ENCODE measurements around the gene RHBDL1. TPM values are rescaled to one million over a fixed set of nuclear protein-coding genes. Genes with fewer than 3 reads are reported as not detected.

RHBDL1 gene
- total RNA-seq, 3 donors from 2014 or later (not counting 1 experiment from before 2014, with no cell fraction given), result 2.9 to 4.2 (median 4.2) TPM

- Mint-ChIP-seq H3K4me1 (peaks cover 0 to 5% of the 10 kb centered on the region in 2 donors), H3K4me3 (peak within 1 kb of the TSS; percentile 83), H3K27me3 (ENCODE audit: low read depth in 2 of 2) (no peaks in the 10 kb centered on the region), H3K36me3 (no peaks in the 10 kb centered on the region), H3K9me3 (no peaks in the 10 kb centered on the region), H3K27ac (peak within 1 kb of the TSS; percentile 72 to 88)
- WGBS (ENCODE audit: insufficient coverage), result under 1% methylated on average over 78 of the region's 78 CpGs
- H3K4me1 ChIP-seq (ENCODE audit: control insufficient read depth, insufficient read depth, low read length), result peaks cover 21% of the 10 kb centered on the region
- peak; percentile 94 to 95 for DNase-seq
- intact Hi-C loops (cut with micrococcal nuclease), result no loop called here
- no peaks in the 10 kb centered on the region for H3K9me3 ChIP-seq (ENCODE audit: control insufficient read depth, insufficient read depth, low read length)
- H3K27ac ChIP-seq (ENCODE audit: low read length), result peak within 1 kb of the TSS; percentile 65
- H3K27me3 ChIP-seq (ENCODE audit: control insufficient read depth, insufficient read depth, low read length), result no peaks in the 10 kb centered on the region
- peak; percentile 98 to 100 (median 98) for ATAC-seq
- TF ChIP-seq CTCF (IDR thresholded peaks at IDR 0.05), result peak; percentile 76
- H3K36me3 ChIP-seq (ENCODE audit: control insufficient read depth, insufficient read depth, low read length), result peaks cover 24% of the 10 kb centered on the region
- H3K4me3 ChIP-seq (ENCODE audit: low read length), result peak within 1 kb of the TSS; percentile 66
These were observed 7.5 kb upstream of the RHBDL1 start, which contains the start of gene RHOT2 for GRCh38 chr16:667780-668518. RHOT2 (plus strand) TSS chr16:668132; CDS start chr16:668200, 68 bp downstream.

- Mint-ChIP-seq H3K4me3 (peak overlapping the region; percentile 77), H3K27ac (peak overlapping the region in 1 of 2 donors; percentile 69), H3K36me3 (no peaks in the 10 kb centered on the region), H3K4me1 (peaks cover 0 to 5% of the 10 kb centered on the region in 2 donors), H3K27me3 (ENCODE audit: low read depth in 2 of 2) (no peaks in the 10 kb centered on the region), H3K9me3 (no peaks in the 10 kb centered on the region)
- H3K4me1 ChIP-seq (ENCODE audit: control insufficient read depth, insufficient read depth, low read length), result peaks cover 21% of the 10 kb centered on the region
- intact Hi-C loops (cut with micrococcal nuclease), result no loop called here
- DNase-seq (peak in 1 of 2 donors; percentile 42), ATAC-seq (peak in 1 of 3 donors; percentile 6)
- peak overlapping the region; percentile 66 for H3K4me3 ChIP-seq (ENCODE audit: low read length)
- TF ChIP-seq CTCF (IDR thresholded peaks at IDR 0.05), result no peak
- WGBS (ENCODE audit: insufficient coverage), result 9% methylated on average over 50 of the region's 50 CpGs
- peak overlapping the region; percentile 65 for H3K27ac ChIP-seq (ENCODE audit: low read length)
- H3K27me3 ChIP-seq (ENCODE audit: control insufficient read depth, insufficient read depth, low read length), result no peaks in the 10 kb centered on the region
- no peaks in the 10 kb centered on the region for H3K9me3 ChIP-seq (ENCODE audit: control insufficient read depth, insufficient read depth, low read length)
- peaks cover 31% of the 10 kb centered on the region for H3K36me3 ChIP-seq (ENCODE audit: control insufficient read depth, insufficient read depth, low read length)
These were observed 6.8 kb upstream of the RHBDL1 start for GRCh38 chr16:668519-669171.

- H3K27me3 Mint-ChIP-seq (ENCODE audit: low read depth in 2 of 2), result no peaks in the 10 kb centered on the region
These were observed 5.8 kb upstream of the RHBDL1 start for GRCh38 chr16:669666-670065.

More at GRCh38 chr16:669666-670065, 5.8 kb upstream of the RHBDL1 start:
- DNase-seq, result no peak
- H3K9me3 ChIP-seq (ENCODE audit: control insufficient read depth, insufficient read depth, low read length), result no peaks in the 10 kb centered on the region
- no peaks in the 10 kb centered on the region for H3K9me3 Mint-ChIP-seq
- WGBS (ENCODE audit: insufficient coverage), result 98% methylated on average over 13 of the region's 13 CpGs
- no peak for TF ChIP-seq CTCF (IDR thresholded peaks at IDR 0.05)
- peaks cover 0 to 5% of the 10 kb centered on the region in 2 donors for H3K4me1 Mint-ChIP-seq
- H3K36me3 Mint-ChIP-seq, result no peaks in the 10 kb centered on the region
- no peak overlapping the region for H3K27ac ChIP-seq (ENCODE audit: low read length)
- no peak overlapping the region for H3K27ac Mint-ChIP-seq
- intact Hi-C loops (cut with micrococcal nuclease), result no loop called here
- ATAC-seq, result no peak
- peaks cover 31% of the 10 kb centered on the region for H3K36me3 ChIP-seq (ENCODE audit: control insufficient read depth, insufficient read depth, low read length)
- H3K27me3 ChIP-seq (ENCODE audit: control insufficient read depth, insufficient read depth, low read length), result no peaks in the 10 kb centered on the region
- H3K4me3 Mint-ChIP-seq, result peak overlapping the region; percentile 42
- no peak overlapping the region for H3K4me3 ChIP-seq (ENCODE audit: low read length)
- H3K4me1 ChIP-seq (ENCODE audit: control insufficient read depth, insufficient read depth, low read length), result peaks cover 21% of the 10 kb centered on the region

Measured in natural killer cell (primary cell).